GM21528 (cell line): ENCODE measurements around the gene PPP1R12B.
"Not testable (repeated sequence)": the region's sequence is repeated elsewhere in the genome, so short reads cannot be mapped to it uniquely, and the experiment has no call there.

ENCODE experiments used
- ATAC-seq: cut with Tn5 transposase; IDR thresholded peaks from one replicate; pipeline ENCODE4 v1.9.1; 2021; ENCODE audit warnings: mild to moderate bottlenecking, moderate library complexity; ENCODE audit not compliant: unreplicated experiment, low FRiP score

The PPP1R12B gene

DNA sequence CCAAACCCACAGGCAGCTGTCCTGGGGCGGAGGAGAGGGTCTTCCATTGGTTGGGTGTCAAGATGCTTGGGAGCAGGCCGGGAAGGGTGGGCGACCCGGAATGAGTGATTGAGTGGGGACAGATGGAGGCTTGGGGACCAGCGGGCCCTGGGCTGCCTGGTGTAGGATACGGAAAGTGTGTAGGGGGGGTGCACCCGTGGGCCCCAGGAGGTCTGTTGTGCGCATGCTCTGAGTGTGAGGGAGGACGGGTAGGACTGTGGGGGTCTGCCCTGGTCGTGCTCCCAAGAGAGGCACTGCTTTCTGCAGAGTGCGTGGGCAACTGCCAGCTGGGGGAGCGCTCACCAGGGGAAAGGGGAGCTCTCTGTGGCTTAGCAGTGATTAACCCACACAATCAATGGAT is 275.0 kb downstream of the PPP1R12B start:
- not testable (repeated sequence) for ATAC-seq

DNA sequence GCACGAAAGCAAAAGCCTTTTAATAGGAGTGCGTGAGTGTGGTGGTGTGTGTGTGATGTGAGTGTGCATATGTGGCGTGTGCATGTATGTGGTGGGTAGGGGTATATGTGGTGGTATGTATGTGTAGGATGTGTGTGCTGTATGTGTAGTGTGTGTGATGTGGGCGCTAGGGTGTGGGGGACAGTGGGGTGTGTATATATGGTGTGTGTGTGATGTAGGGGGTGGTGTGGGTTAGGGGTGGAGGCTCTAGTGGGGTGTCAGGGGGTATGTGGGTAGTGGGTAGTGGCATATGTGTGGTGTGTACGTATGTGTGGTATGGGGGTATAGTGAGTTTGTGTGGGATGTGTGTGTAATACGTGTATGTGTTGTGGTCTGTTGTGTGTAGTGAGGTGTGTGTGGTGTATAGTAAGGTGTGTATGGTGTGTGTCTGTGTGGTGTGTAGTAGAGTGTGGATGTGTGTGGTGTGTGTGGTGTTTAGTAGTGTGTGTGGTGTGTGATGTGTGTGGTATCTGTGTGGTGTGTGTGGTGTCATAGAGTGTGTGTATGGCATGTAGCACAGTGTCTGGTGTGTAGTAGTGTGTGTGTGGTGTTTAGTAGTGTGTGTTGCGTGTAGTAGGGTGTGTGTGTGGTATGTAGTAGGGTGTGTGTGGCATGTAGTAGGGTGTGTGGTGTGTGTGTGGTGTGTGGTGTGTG is 275.7 kb downstream of the PPP1R12B start:
- ATAC-seq: no peak

DNA sequence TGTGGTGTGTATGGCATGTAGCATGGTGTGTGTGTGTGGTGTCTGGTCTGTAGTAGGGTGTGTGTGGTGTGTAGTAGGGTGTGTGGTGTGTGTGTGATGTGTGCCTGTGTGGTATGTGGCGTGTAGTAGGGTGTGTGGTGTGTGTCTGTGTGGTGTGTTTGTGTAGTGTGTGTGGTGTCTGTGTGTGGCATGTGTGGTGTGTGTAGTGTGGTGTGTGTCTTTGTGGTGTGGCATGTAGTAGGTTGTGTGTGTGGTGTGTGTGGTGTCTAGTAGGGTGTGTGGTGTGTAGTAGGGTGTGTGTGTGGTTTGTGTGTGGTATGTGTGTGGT is 276.2 kb downstream of the PPP1R12B start:
- ATAC-seq: no peak

DNA sequence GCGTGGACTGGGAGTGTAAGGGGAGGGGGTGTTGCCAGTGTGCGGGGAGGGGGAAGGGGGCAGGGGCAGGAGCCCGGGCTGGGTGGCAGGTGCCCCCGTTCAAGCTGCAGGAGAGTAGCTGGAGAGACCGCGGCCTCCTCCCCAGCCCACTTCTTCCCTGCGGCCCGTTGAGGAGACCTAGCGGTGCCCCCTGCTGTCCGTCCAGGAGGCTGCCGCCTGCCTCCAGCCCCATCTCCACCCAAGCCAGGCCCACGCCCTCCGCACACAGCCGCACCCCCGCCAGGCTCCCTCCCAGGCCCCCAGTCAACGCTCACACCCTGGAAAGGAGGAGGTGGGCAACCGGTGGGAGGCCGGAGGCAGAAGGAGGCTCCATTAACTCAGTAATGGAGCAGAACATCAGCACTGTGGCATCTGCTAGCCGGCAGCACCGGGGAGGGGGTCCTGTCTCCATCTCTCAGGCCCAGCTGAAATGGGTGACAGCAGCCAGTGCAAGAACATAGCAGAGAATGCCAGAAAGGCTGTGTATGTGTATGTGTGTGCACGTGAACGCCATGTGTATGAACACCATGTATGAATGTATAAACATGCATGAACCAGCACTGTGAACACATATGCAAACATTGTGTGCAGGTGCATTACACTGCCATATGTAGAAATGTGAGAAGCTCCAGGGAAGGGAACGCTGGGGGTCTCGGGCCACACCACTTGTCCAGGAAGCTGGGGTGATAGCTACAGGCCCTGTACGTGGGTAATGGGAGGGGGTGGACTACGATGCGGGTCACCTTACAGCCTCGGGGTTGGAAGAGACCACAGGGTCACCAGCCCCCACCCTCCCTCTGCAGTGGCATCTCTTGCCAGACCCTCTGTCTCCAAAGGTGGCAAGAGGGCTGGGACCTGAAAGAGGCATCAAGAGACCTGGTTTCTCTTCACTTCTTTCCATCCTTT is 277.2 kb downstream of the PPP1R12B start:
- ATAC-seq: no peak

DNA sequence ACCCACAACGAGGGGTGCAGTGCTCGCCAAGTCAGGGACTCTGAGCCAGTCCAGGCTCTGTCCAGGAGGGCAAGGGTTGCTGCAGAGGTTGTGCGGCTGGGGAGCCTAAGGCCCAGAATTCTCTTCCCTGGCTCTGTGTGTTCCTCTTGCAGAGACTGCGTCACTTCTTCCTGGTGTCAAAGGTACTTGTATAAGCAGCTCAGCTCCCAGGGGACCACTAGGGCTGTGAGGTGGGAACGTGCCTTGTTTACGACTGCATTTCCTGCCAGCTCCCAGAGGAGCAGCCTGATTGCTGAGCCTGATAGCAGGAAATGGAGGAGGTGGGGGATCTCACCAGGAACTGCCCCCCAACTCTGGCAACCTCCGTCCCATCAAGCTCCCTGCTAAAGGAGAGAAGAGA is 278.5 kb downstream of the PPP1R12B start:
- ATAC-seq: not testable (repeated sequence)

DNA sequence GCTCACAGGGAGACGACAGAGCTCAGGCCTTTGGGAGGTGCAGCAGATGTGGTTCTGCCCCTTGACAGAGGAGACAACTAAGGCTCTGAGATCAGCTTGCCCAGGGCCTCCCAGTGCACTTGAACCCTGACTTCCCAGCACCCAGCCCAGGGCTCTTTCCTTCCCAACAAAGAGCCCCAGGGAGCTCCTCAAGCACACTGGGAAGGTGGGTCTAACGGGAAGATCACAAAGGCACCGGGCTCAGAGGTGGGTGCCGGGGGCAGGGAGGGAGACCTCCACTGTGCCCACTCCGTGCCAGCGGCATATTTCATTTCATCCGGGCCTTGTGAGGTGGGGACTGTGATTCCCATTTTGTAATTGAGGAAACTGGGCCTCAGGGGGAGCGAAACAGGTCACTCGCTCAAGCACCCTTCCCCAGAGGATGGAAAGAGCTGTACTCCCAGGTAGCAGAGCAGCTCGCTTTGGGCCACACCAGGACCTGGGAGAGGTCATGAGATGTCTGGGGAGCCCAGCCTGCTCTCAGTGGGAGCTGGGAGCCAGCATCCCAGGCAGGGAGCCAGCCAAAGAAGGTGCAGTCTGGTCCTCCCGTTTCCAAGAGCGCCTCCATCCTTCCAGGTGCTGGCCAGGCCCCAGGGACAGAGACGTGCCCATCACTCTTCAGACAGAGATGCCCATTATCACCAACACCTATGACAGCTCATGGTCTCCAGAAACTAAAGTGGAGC is 279.5 kb downstream of the PPP1R12B start:
- no peak for ATAC-seq

DNA sequence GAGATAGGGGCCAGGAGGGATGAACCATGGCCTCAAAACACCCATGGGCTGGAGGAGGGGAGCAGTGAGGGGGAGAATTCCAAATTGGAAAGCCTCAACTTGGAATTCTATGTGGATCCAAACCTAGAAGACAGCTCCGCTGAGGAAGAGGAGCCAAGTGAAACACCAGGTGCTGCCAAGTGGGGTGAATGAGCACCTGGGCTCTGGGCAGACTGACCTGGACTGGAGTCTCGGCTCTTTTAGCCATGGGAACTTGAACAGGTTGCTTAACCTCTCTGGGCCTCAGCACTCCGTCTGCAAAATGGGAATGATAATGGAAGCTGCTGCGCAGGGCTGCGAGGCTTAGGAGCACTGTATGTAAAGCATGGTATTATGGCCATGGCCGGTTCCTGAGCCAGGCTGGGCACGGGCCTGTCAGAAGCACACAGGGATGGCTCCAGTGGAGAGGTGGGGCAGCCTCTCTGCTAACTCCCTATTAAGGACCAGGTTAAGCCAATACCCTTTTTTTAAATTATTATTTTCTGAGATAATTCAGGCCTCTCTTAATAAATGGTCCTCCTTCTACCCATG is 280.2 kb downstream of the PPP1R12B start:
- ATAC-seq: peak; percentile 21

DNA sequence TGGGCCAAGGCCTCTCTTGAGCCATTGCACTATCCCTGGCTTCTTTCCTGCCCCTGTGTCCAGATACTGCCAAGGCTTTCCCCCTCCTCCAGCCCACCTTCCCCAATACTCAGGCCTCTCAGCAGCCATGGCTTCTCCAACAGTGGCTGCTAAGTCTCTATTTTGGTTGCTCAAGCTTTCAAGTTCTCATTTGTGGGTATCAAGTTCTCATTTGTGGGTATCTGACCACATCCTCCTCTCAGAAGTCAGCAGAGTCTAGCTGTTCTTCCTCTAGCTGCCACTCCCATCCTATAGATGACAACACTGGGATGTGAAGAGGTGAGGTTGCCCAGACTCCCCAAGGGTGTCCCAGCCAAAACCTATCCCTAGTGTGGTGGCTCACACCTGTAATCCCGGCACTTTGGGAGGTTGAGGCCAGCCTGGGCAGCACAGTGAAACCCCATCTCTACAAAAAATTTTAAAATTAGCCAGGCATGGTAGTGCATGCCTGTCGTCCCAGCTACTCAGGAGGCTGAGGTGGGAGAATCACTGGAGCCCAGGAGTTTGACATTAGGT is 280.8 kb downstream of the PPP1R12B start:
- ATAC-seq: peak; percentile 69

DNA sequence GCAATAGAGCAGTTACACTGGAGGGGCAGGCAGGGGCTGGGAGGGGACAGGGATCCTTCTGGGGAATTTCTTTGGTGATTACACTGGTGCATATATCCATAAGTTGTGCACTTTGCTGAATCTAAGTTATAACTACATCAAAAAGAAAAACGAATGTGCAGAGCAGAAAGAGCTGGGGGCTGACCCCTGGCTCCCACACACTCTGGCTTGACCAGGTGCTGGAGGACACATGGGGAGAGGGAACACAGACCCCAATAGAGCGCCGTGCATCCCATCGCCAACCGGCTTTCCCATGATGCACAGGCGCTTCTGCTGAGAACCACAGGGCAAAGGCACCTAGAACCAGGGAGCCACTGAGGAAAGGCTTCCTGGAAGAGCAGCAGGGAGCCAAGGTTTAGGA is 281.6 kb downstream of the PPP1R12B start:
- not testable (repeated sequence) for ATAC-seq

DNA sequence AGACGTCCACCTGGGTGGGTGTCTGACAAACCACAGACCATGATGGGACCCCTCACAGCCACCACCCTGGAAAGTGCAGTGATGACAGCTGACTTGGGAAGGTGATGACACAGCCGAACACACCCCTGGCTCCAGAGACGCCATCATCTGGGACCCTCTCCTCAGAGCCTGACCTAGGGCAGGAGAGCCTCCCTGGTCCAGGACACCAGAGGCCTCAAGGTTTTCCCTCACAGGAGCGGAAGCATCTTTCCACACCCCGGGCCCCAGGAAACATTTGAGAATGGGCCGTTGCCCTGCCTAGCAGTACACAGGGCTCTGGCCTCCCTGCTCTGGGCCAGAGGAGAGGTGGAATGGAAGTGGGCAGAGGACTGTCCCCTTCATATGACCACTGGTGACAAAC is 282.0 kb downstream of the PPP1R12B start:
- no peak for ATAC-seq

DNA sequence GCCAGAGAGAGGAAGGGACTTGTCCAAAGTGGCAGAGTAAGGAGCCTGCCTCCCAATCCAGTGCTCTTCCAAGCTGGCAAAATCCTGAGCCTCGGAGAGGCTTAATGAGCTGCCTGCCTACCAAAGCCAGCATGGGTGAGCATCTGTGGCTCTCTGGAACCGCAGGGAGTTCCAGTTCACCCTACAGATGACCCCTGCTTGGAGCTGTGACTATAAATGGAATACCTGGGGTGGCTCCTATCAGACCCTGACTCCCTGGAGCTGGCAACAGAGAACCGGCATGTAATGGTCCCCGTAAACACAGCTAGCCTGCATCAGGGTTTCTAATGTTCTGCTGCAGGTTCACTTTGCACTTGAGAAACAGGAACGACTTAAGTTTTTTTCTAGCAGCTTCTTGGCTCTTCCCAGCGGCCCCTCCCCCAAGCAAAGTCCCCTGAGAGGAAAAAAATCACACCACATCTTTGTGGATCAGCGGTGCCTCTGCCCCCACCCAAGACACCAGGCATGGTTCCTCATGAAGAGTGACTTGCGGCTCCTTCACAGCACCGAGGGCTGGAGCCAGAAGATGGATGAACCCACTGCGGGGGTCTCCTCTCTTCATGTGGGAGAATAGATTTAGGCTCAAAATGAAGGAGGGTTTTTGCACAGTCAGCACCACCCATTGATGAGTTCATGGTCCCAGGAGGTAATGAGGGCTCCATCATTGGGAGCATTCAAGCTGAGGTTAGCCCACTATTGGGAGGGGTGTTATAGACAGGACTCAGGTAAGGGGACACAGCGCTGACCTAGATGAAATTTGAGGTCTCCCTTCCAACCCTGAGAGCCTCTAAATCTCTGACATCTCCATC is 282.8 kb downstream of the PPP1R12B start:
- no peak for ATAC-seq

DNA sequence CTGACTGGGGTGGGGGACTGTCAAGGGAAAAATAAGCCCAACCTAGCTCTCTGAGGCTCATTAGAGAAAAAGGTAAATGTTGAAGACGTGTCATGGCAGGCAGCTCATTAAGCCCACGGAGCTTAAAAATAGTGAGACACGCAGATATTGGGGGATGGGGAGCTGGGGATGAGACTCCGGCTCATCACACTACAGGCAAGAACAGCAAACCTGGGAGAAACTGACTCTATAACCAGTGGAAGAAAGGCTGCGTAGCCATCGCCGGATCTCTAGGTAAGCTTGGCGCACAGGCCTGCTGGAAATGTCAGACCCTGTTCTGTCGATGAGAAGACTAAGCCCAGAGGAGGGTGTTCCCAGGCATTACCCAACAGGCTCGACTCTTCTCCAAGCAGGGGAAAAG is 283.7 kb downstream of the PPP1R12B start:
- ATAC-seq: no peak

DNA sequence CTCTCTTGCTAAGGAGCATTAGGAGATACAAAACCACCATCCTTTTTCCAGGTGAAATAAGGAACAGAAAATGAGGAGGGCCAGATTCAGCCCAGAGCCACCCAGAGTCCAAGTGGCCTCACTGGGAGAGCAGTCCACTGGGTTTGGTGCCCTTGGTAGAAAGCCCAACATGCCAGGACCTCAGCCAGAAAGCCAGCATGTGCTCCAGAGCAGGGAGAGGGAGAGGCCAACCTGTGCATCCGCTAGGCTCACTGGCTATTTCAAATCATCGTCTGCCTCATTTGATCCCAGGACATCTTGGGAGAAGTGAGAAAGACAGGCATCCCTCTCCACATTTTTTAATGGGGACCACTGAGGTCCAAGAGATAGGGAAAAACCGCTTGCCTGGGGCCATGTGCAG is 287.7 kb downstream of the PPP1R12B start:
- ATAC-seq: not testable (repeated sequence)

DNA sequence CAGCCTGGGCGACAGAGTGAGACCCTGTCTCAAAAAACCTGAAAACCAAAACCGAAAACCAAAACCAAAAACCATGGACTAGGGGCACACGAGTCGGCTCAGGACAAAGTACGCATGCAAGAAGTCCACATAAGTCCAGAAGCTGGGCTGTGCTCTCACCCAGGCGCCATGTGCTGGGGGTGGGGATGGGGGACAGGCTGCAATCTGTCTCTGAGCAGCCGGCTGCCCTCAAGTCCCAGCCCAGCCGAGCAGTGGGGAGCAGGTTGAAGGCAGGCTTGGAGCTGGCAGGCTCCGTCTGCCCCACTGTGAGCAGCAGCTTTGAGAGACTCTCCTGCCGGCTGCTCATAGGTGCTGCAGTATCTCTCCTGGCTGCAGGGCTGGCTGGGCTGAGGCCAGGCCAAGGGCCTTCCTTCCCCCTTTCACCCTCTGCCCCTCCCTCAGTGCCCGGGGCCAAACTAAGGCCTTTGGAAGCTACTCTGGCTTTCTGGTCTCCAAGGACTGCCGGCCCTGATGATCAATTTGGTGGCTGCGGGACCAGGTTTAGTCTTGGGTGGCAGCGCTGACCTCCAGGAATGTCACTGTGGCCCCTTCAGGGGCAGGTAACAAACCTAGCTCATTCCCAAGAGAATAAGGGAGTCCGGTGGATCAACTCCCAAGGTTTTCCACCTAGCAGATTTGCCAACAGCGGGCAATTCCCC is 289.0 kb downstream of the PPP1R12B start:
- ATAC-seq: not testable (repeated sequence)

DNA sequence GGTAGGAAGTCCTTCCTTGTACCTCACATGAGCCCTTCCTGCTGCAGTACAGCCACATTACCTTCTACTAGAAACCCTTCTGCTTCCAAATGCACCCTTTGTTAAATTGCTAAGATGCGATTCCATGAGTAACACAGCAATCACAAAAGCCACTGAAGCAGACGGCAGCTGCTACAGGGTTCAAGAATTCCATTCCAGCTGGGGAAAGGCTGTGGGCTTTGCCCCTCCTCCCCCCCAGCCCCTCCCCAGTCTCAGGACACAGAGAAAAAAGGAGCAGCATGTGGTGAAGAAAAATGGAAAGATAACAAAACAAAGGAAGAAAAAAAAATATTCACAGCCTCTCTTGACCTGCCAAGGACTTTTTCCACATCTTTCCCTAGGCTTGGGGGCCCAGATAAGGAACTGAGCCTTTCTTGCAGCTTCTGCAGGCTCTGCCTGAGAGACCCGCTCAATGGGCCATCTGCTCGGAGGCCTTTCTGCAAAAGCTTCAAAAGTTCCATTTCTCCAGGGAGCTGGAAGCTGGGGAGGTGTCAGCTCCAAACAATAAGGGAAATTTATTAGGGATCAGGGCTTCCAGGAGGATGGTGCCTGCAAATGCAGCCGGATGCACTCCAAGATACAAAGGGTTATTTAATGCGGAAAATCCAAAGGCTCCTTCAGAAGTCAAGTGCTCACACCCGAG is 289.7 kb downstream of the PPP1R12B start:
- ATAC-seq: no peak

DNA sequence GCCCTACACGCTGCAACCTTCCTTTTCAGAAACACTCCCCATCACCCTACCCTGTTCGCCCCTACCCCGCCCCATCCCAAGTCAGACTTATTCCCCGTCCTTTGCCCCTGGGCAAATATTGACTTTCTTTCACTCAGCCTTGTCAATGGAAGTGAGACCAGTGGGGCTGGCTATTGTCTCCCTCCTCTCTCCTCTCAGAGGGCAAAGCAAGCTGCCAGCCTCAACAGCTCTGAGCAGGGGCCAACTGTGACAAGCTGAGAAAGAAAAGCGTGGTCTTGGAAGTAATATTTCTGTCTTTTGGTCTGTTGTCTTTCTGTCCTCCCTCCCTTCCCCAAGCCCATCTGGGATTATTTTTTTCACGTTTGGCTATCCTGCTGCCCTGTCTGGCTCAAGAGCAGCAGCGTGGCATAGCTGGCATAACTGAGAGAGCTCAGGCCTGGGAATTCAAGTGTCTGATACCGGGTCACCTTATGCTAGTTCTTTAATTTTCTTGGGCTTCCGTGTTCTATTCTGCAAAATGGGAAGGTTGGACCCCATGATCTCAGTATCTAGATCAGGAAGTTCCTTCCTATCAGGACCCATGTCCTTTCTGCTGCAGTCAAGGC is 290.3 kb downstream of the PPP1R12B start:
- ATAC-seq: not testable (repeated sequence)

DNA sequence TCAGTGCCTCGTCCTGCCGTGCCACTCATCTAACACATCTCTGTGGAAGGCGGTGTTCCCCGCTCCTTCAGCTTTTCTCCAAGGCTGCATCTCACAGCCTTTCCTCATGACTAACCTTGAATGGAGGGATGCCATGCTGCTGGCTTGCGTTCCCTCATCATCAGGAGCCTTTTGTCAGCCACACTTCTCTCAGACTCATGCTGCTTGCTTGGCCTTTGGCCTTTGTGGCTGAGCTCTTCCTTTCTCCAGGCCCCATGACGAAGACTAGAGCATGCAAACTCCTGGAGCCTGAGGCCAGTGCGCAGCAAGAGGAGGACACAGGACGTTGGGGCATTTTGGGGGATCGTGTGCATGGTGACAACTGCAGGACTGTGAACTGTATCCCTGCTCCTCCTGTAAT is 291.0 kb downstream of the PPP1R12B start:
- no peak for ATAC-seq

DNA sequence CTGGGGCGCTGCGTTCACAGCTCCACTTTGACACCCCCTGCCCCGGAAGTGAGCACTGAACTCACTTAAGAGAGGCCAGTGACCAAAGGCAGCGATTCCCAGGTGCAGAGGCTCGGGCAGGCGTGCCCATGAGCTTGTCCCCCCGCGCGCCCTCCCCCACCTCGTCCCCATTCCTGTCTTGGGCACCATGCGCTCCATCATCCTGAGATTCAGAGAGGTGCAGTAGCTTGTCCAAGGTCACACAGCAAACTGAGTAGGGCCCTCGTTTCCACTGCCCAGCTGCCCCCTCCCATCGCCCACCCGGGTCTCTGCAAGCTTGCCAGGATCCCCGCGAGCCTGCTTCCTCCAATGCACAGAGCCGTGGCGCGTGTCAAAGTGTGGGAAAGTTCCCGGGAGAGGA is 293.7 kb downstream of the PPP1R12B start:
- ATAC-seq: no peak
